CD4-positive, alpha-beta T cell treated with Interleukin-21 for 1 hour (primary cell): ENCODE data around the gene PHF1.
A peak's percentile ranks its signal among the peaks of the same experiment; 100 is the strongest.

ENCODE experiments used
- DNase-seq: peaks from one replicate; pipeline ENCODE4 v3.0.0-alpha.2; 2020

PHF1 gene

DNA sequence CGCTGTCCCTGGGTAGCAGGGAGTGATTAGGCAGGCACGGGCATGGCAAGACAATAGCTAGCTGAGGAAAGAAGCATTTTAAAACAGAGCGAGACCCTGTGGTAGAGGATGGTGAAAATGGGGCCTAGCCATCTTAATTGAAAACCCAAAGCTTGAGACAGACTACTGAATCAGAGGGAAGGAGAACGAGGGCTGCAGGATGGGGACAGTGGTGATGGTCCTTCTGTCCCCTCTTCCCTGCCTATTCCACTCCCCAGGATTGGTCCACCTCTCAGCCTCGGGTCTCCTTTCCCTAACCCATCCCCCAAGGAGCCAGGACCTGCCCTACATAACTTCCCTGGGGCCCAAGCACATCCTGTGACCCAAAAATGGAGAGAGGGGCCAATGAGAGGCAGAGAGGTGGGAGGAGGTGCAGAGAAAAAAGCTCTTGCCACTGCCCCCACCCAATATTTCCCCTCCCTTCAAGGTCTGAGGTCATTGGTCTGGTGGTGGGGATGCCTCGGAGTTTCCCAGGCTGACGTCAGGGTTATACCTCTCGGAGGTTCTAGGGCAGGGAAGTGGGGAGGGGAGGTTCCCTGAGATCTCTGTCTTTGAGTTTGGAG lies 8.0 kb downstream of the PHF1 start:
- DNase-seq, result peak; percentile 89

DNA sequence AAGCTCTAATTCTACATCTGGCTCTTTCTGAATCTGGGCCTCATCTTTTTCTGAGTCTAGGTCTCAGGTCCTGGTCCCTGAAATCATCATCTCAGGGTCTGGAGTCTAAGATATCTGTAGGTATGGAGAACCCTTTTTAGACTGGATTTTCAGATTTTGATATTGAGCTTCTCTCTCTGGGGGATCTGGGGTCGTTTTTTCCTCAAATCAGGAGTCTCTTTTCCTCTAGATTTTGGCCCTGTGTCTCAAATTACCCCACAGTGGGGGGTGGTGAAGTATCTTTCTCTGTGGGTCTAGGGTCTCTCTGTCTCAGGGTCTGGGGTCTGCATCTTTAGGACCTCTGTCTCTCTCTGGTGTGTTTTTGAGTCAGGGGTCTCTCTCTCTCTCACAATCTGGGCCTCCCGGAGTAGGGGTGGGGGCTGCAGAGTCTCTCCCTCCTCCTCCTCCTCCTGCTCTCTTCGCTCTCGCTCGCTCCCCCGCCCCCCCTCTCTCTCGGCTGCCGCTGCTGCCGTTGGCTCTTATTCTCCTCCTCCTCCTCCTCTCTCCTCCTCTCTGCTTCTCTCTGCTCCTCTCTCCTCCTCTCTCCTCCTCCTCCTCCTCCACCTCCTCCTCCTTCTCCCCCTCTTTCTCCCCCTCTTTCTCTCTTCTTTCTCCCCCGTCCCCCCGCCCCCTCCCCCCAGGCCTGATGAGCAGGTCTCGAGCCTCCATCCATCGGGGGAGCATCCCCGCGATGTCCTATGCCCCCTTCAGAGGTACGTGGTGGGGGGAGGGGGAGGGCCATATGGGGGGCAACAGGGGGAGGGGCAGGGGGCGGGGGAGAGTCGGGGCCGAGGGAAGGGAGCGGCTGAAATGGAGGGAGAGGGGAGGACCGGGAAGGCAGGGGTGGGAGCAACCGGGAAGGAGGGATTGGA lies 9.0 kb downstream of the PHF1 start, which contains the start of gene SYNGAP1:
Gene SYNGAP1 (plus strand): TSS at position 486 of the 911 bp plus-strand sequence. CDS start 200 bp downstream, at position 686.
- DNase-seq, result peak; percentile 58

DNA sequence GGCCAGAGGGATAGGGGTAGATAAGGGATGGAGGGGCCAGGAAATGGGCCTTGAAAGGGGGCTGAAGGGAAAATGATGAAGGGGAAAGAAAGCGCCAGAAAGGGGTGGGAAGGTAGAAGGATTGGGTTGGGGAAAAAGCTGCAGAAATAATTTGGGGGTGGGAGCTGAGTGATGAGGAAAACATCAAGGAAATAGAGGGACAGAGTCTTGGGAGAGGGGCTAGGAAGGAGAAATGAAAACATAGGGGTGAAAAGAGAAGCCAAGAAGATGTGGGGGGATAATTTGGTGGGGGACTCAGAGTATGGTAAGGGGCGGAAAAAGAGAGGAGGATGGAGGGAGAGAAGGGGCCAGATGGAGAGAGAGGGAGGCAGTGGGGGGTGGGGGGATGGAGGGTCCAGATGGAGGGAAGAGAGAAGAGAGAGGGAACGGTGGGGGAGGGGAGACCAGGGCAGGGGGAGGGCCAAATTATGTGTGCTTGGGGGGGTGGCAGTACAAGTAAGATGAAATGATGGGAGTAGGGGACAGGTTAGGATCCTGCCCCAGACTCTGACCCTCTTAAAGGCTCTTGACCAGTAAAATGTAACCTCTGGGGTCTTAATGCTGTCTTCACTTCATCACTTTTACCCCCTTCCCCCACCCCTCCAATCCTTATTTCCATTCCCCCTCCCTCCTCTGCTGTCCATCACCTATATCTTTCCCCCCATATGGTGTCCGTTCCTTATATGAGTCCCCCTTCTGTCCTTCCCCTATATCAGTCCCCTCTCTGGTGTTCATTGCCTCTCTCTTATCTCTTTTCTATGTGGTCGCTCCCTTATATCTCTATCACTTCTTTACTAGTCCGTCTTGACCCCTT lies 9.9 kb downstream of the PHF1 start:
- no peak for DNase-seq

DNA sequence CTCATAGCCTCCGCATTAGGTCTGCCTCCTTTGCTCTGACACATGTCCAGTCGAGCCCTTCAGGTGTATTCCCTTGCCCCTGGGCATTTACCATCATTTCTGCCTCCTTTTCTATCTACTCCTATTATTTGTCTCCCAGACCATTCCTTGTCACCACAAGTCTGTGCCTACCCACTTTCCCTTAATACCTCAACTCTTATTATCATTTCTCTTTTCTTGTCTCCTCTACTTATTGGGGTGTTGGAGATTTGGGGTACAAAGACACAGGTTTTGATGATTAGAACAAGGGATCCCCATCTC lies 10.5 kb downstream of the PHF1 start:
- no peak for DNase-seq

DNA sequence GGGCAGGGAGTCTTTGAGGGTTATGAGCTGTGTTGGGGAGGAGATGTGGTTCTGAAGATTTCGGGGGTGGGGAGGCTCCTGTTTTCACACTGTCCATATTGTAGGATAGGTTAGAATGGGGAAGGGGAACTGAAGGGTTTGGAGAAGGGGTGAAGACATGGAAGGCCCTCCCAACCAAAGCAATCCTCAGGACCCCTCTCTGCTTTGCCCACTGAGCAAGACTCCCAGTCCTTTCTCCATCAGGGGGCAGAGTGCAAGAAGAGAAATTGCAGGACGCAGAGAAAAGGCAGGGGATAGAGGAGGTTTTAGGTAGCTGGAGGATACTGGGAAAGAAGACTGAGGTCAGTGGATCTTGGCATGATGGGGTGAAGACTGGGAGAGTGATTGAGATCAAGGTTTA lies 13.0 kb downstream of the PHF1 start:
- no peak for DNase-seq

DNA sequence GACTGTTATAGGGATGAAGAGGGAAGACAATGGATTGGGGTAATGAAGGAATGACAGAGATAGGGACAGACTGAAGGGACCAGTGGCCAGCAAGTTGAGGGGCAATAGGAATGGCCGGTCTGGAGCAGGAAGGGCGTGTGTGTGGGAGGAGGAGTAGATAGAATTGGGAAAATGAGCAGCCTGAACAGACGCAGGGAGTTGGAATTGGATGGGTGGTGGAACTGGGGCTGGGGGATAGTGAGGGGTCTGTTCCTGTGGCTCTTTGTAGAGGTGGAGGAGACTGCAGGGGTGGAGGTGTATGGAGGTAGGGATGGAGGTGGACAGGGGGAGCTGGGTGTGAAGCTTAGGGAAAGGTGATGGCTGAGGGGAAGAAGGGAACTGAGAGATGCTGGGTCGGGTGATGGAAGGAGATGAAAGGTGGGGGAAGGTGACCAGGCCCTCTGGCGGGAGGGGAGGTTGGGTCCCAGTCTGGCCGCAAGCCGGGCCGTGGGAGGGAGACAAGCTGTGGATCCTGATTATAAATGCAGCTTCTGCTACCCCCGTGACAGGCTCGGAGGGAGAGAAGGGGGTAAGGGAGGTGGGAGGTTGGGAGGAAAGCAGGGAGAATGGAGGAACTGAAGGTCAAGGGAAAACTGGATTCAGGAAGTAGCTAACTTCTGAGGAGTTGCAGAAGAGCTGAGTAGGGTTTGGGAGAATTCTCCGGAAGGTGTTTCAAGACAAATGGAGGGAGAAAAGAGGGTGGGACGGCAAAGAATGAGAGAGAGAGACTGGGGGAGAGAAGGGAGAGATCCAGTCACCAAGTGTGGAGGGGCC lies 14.2 kb downstream of the PHF1 start:
- DNase-seq, result no peak

DNA sequence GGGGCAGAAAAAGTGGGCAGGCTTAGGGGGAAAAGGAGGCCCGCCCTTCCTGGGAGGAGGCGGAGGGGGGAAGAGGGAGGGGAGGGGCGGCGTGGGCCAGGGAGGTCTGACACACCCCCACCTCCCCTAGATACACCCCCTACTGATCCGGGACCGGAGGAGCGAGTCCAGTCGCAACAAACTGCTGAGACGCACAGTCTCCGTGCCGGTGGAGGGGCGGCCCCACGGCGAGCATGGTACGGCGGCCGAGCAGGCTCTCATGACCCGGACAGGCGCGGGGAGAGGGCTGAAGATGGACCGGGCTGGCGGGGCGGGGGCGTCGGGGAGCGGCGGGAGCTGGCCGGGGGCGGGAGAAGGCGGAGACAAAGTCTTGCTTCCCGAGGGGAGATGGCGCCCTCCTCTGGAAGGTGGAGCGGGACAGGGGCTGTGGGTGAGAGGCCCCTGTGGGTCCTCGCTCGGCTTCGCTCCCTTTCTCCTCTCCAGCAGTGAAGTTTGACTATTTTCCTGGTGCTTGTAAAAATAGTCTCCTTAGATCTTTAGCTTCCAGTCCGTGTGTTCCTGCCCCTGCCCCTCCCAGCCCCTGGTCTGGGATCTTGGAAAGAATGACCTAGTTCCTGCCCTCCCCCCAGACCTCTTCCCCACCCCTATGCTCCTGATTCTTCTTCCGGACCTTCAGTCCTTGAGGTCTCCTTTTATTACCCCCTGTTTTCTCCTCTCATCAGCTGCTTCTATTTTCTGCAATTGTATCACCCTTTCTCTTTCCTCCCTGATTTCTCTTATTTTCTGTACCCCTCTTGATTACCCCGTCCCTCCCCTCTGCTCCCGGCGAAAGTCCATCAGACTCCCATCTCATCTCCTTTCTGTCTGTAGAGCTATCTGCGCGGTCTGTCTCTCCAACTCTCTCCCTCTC lies 15.1 kb downstream of the PHF1 start:
- DNase-seq, result peak; percentile 92

DNA sequence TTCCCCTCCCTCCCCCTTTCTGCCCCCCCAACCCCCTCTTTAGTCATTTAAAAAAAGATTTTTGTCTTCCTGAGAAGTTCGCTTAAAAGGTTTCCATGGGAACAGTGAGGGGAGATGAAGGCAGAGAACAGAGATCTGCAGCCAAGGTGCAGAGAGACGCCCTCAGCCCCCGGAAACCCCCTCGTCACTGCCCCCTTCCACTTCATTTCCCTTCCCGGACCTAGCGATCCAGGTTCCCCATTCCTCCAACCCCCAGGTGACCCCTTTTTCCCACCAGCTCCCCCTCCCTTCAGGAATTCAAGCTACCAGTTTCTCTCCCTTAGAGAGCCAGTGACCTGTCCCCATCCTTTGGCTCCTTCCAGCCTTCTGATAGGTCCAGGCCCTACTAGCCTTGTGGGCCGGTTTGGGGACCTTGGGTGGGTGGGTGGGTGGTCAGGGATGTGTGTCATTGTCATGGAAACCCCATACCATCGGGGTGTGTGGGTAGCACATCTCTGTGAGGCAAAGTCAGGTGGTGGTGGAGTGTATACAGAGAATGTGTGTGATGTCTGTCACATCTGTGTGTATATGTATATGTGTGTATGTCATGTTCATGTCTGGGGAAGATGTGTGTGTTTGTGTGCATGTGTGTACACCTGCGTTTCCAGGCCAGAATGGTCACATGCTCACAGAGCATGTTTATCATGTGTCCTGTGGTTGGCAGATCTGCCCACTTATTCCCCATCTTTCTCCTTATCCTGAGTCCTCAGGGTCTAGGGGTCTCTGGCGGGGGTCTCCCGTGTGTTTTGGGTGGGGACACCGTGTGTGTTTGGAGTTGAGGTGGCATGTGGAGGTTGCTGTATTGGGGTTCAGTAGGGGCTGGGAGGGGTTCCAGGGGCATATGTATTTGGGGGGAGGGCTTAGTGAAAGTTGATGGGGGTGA lies 16.0 kb downstream of the PHF1 start:
- peak; percentile 82 for DNase-seq

DNA sequence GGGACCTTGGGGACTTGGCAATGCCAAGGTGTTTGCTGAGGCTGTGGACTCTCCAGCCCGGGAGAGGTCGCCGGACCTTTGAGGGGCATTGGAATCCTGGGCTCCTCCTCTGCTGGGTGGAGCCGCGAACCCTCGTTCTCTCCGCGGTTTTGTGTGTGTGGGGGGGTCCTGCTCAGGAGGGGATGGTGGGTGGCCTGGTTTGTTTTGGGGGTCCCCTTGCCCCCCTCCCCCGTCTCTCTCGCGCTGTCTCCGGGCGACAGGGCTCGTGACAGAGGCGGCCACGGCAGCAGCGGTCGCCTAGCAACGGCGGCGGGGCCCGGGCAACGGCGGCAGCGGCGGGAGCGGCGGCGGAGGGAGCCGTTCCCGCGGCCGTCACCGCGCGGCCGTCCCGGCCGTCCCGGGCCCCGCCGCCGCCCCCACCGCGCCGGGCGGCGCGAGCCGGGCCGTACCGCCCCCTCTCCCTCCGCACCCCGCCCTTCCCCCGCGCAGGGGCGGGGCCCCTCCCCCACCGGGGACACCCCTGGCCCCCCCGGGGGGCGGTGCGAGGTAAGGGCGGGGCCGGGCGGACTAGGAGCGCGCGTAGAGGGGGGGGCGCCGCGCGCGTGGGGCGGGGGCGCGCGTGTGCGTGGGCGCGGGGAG lies 16.9 kb downstream of the PHF1 start:
- peak; percentile 79 for DNase-seq

DNA sequence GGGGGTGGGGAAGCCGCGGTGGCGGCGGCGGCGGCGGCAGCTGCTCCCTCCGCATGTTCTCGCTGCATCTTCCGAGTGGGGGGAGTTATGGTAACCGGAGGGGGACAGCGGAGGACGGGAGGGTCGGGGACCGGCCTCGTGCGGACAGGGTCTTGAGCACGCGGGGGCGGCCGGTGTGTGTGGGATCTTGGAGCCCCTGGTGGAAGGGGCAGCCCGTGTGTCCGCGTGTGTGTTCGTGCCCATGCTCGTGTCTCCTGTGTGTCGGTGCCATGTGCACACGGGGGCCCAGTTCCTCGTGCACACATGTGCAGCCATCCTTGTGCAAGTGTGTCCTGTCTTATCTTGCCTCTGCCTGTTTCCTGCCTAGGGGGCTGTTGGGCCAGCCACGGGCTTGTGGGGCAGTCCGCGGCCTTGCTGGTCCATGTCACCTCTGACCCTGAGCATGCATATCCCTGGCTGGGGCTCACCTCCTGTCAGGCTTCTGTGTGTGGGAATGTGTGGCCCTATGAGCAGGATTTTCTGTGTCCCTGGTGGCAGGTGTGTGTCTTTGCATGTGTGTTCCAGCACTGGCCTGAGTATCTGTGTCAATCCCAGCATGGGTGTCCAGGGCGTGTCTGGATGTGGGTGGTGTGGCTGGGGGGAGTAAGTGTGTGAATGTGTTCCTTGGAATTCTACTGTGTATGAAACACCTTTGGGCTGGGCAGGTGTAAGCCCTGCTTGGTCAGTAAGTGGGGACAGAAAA lies 17.6 kb downstream of the PHF1 start:
- DNase-seq, result peak; percentile 46

DNA sequence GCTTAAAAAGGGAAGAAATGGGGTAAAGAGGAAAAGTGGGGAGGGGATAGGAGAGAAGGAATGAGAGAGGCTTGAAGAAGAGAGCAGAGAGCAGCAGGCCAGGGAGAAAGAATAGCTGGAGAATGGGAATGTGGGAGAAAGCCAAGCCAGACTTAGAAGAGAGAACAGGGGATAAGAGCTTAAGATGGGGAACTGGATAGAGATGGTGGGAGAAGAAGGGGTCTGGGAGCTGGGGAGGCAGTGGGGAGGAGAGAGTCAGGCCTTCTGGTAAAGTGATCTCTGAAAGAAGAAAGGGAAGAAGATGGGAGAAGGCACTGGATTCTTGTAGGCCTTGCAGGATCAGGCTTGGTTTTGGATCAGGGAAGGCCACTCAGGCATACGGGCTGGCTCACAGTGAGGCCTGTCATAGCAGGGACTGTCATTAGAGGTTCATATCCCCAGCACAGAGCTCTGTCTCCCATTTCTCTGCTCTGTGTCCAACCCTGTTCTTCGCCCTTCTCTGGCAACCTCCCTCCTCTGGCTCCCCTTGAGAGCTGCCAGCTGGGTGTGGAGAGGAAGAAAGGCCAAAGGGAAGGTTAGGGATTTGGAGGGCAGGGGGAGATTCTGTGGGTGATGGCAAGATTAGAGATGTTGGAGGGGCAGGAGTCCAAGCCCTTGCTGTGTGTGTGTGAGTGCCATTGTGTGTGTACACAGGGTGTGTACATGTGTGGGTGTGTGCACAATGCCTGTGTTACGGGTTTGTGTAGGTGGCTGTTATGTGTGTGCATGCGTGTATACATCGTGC lies 18.3 kb downstream of the PHF1 start:
- DNase-seq, result peak; percentile 9

DNA sequence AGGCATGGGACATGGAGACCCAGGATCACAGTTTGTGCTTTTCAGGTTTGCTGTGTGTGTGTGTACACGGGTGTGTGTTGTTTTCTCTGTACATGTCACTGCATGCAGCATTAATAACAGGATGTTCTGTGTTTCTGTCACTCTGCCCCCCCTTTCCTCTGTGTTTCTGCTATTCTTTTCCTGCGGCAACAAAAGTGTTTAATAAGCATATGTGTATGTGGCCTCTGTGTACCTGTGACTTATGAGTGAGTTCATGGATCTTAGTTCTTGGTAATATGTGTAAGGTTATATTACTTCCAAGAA lies 18.9 kb downstream of the PHF1 start:
- peak; percentile 63 for DNase-seq

DNA sequence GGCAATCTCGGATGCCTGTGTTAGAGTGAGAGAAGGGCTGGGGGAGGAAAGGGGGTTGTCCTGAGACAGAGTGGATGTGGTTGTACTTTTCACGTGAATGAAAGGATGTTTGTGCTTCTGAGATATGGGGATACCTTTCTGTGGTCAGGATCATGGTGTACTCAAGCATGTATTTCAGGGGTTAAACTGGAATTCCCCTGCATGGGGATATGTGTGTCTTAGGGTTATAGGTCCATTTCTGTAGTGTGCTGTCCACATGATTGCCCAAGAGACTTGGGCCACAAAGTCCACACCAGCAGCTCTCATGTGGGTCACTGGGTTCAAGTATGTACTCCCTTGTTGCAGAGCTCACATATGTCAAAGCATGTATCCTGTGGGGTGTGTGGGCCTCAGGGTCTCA lies 19.5 kb downstream of the PHF1 start:
- DNase-seq, result peak; percentile 48

DNA sequence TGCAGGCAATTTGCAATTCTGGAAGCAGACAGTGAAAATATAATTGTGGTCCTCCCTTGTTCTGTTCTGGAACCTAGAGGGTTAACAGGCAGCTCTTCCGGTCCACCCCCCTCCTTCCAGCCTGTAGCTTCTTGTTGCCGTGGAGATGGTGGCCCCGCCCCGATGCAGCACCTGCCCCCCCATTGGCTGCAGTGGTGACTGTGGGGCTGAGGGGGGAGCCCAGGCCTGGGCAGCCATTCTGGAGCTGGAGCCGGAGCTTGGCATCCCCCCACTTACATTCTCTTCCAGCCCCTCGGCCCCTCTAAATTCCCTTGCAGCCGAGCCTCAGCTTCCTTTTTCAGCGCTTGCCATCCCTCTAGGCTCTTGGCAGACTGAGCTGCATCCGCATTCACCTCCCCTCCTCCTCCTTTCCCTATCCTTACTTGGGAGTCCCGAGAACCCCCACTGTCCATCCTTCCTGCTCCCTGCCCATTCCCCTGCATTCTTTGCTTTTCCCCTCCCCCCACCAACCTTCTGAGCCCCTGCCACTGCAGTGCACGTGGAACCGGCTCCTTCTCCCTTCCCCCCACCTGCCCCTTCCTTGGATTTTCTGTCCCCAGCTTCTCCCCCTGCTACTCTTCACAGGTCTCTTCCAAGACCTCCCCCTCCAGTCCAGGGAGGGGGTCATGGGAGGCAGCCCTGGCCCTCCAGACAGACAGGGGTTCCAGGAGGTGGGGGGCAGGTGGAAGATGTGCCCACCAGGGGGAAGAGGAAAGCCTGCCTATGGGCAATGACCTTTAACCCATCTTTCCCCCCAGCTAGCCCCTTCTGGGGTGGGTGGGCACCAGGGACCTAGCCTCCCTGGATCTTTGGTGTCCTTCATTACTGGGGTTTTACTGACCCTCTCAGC lies 20.4 kb downstream of the PHF1 start:
- DNase-seq, result peak; percentile 90

DNA sequence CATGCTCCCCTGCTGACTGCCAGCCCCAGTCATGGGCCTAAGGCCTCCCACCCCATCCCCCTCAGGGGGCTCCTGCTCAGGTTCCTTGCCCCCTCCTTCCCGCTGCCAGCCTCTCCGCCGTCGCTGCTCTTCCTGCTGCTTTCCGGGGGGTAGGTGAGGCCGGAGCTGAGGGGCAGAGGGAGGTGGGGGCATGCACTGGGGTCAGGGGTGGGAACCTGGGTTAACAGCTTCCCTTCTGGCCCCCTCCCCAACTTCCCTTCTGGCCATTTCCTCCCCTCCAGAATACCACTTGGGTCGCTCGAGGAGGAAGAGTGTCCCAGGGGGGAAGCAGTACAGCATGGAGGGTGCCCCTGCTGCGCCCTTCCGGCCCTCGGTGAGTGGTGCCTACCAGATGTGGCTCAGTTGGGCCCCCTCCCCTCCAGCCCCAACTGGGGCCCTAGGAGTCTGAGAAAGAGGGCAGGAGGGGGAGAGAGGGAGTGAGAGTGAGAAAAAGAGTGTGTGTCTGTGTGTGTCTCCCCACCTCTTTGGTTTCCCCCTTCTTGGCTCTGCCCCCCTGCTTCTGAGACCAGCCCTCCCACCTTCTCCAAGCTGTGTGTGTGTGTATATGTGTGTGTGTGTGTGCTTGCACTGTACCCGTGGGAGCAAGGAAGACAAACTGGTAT lies 21.2 kb downstream of the PHF1 start:
- peak; percentile 23 for DNase-seq

DNA sequence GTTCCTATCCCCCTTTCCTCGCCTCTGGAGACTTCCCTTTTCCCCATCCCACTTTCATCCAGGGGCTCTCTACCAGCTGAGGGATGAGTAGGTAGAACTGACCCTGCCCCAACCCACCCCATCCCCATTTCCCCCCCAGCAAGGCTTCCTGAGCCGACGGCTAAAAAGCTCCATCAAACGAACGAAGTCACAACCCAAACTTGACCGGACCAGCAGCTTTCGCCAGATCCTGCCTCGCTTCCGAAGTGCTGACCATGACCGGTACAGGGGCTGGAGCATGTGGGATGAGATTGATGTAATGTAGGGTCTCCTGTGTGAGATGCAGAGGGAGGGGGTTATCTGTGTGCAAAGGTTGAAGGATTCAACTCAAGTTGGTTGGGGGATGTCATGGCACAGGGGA lies 21.7 kb downstream of the PHF1 start:
- no peak for DNase-seq

DNA sequence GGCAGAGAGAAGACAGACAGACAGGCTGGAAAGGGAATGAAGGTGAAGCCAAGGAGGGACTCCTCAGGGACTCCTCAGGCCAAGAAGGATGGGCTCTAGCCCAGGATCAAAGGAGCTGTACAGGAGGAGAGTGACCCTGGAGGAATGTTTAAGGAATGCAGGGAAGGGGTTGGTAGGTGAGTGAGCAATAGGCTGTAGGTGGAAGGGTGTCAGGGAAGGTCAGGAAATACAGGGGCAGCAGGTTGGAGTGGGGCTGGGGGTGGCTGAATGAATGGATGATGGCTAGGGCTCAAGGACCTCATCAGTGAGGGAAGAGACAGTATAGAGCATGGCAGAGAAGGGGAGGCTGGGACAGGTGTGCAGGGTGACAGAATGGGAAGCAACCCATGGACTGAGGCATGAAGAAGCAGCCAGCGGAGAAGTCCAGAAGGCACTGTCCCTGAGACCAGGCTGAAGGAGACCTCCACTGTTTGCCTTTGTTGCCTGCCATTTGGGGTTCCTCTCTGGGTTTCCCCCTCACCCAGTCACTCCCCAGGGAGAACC lies 22.3 kb downstream of the PHF1 start:
- no peak for DNase-seq
